ENCODE measurements around the gene NDUFAF3. TPM values are rescaled to one million over a fixed set of nuclear protein-coding genes. Genes with fewer than 3 reads are reported as not detected.

The NDUFAF3 gene
- total and polyA plus RNA-seq, 2 experiments from 2014 or later, result 70.7 to 140 TPM

DNA sequence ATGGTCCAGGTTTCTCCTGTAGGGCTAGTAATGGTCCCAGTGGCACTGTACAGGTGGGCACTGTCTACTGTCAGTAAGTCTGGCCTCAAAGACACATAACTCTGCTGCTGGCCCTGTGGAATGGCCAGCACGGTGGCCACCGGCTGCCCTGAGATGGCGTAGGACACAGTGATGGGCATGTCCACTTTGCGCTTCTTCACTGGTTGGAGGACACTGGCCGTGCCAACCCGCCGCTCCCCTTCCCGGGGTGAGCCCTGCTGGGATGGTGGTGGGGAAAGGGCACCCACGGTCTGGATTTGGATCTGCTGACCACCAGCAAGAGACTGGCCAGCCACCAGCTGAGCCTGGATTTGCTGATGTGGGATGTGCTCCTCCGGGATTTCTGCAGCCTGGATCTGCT, 35.3 kb downstream of the NDUFAF3 start:
- Histone ChIP-seq H2AFZ (no peak overlapping the region), H3K79me2 (peaks cover 17% of the 10 kb centered on the region), H3K4me3 (no peak overlapping the region), H3K9me3 (ENCODE audit: low read depth) (no peaks in the 10 kb centered on the region), H3K4me1 (ENCODE audit: insufficient read depth) (no peaks in the 10 kb centered on the region), H3K36me3 (replicated peaks; ENCODE audit: insufficient read depth, low read depth) (no peaks in the 10 kb centered on the region), H3K27me3 (no peaks in the 10 kb centered on the region), H3K9me2 (replicated peaks; ENCODE audit: insufficient read depth) (no peaks in the 10 kb centered on the region), H3K27ac (no peak overlapping the region), H3K4me2 (no peak overlapping the region), H4K20me1 (ENCODE audit: insufficient read depth, poor library complexity, severe bottlenecking) (no peaks in the 10 kb centered on the region)
- WGBS (ENCODE audit: low lambda C conversion rate, missing lambda C conversion rate), result 97% methylated on average over 10 of the region's 10 CpGs
- no peak for DNase-seq (ENCODE audit: low spot score)
- TF ChIP-seq, protein P1, sequence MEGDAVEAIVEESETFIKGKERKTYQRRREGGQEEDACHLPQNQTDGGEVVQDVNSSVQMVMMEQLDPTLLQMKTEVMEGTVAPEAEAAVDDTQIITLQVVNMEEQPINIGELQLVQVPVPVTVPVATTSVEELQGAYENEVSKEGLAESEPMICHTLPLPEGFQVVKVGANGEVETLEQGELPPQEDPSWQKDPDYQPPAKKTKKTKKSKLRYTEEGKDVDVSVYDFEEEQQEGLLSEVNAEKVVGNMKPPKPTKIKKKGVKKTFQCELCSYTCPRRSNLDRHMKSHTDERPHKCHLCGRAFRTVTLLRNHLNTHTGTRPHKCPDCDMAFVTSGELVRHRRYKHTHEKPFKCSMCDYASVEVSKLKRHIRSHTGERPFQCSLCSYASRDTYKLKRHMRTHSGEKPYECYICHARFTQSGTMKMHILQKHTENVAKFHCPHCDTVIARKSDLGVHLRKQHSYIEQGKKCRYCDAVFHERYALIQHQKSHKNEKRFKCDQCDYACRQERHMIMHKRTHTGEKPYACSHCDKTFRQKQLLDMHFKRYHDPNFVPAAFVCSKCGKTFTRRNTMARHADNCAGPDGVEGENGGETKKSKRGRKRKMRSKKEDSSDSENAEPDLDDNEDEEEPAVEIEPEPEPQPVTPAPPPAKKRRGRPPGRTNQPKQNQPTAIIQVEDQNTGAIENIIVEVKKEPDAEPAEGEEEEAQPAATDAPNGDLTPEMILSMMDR (IDR thresholded peaks at IDR 0.05; ENCODE audit: poor library complexity), result no peak
- TF ChIP-seq EZH2 (IDR thresholded peaks at IDR 0.05; ENCODE audit: borderline replicate concordance), result no peak
- TF ChIP-seq EZH2phosphoT487 (IDR thresholded peaks at IDR 0.05; ENCODE audit: low read depth, severe bottlenecking, unreplicated experiment), result no peak

DNA sequence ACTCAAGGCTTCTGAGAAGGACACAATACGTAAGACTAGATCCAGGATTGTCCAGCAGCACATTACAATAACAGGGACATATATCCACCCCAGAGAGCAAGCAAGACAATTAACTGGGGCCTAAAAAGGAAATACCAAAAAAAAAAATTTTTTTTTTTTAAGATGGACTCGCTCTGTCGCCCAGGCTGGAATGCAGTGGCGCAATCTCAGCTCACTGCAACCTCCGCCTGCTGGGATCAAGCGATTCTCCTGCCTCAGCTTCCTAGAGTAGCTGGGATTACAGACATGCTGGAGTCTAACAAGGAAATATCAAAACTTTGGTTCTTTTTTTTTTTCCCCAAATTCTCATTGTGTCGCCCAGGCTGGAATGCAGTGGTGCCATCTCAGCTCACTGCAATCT, 36.1 kb downstream of the NDUFAF3 start:
- Histone ChIP-seq H3K9me3 (ENCODE audit: low read depth) (no peaks in the 10 kb centered on the region), H2AFZ (no peak overlapping the region), H3K79me2 (peaks cover 17% of the 10 kb centered on the region), H3K27me3 (no peaks in the 10 kb centered on the region), H3K4me3 (no peak overlapping the region), H3K4me1 (ENCODE audit: insufficient read depth) (no peaks in the 10 kb centered on the region), H3K27ac (no peak overlapping the region), H4K20me1 (ENCODE audit: insufficient read depth, poor library complexity, severe bottlenecking) (no peaks in the 10 kb centered on the region), H3K9me2 (replicated peaks; ENCODE audit: insufficient read depth) (no peaks in the 10 kb centered on the region), H3K36me3 (replicated peaks; ENCODE audit: insufficient read depth, low read depth) (no peaks in the 10 kb centered on the region), H3K4me2 (no peak overlapping the region)
- no peak for DNase-seq (ENCODE audit: low spot score)
- TF ChIP-seq, protein P1 (IDR thresholded peaks at IDR 0.05; ENCODE audit: poor library complexity), result no peak
- no peak for TF ChIP-seq EZH2 (IDR thresholded peaks at IDR 0.05; ENCODE audit: borderline replicate concordance)
- TF ChIP-seq EZH2phosphoT487 (IDR thresholded peaks at IDR 0.05; ENCODE audit: low read depth, severe bottlenecking, unreplicated experiment), result no peak
- WGBS (ENCODE audit: low lambda C conversion rate, missing lambda C conversion rate), result 83% methylated on average over 7 of the region's 7 CpGs

MicroRNA genes within 50 kb of the gene (microRNA counts, 767-probe panel; counts per million panel counts)
- microRNA hsa-miR-191-5p (11,199 counts per million, percentile 90 among the panel's probes with 10 or more counts), microRNA hsa-miR-425-5p (995 counts per million, percentile 2 among the panel's probes with 10 or more counts)

Small RNA genes within 50 kb of the gene (microRNA-seq; reads per million reads assigned to microRNA genes)
- gene MIR191 (28,037 reads per million, percentile 98 among the genes with 10 or more reads in this experiment), gene MIR425 (5,357 reads per million, percentile 91 among the genes with 10 or more reads in this experiment)

Small RNA genes within 50 kb of the gene (small RNA-seq; reads per million reads assigned to genes)
- 7,213 reads per million, percentile 100 among the genes with 10 or more reads in this experiment for gene MIR191
- gene MIR425, result 140 reads per million, percentile 98 among the genes with 10 or more reads in this experiment

Other genes starting within 250 kb of the NDUFAF3 start
- 29.7 and 33.9 TPM in 2 replicates for gene PRKAR2A, start 174.2 kb upstream of the NDUFAF3 start, total RNA-seq
- gene PRKAR2A, start 174.2 kb upstream of the NDUFAF3 start, polyA plus RNA-seq, result 9.0 and 10.8 TPM in 2 replicates
- gene SLC25A20, start 123.2 kb upstream of the NDUFAF3 start, total RNA-seq, result 59.1 and 61.3 TPM in 2 replicates
- 38.0 and 46.0 TPM in 2 replicates for gene SLC25A20, start 123.2 kb upstream of the NDUFAF3 start, polyA plus RNA-seq
- gene ARIH2, start 103.3 kb upstream of the NDUFAF3 start, total RNA-seq, result 58.7 and 60.9 TPM in 2 replicates
- gene ARIH2, start 103.3 kb upstream of the NDUFAF3 start, polyA plus RNA-seq, result 41.7 and 45.3 TPM in 2 replicates
- gene P4HTM, start 31.9 kb upstream of the NDUFAF3 start, total RNA-seq, result 39.4 and 42.5 TPM in 2 replicates
- gene P4HTM, start 31.9 kb upstream of the NDUFAF3 start, polyA plus RNA-seq, result 84.0 and 85.3 TPM in 2 replicates
- 124 and 157 TPM in 2 replicates for gene WDR6, start 14.7 kb upstream of the NDUFAF3 start, total RNA-seq
- gene WDR6, start 14.7 kb upstream of the NDUFAF3 start, polyA plus RNA-seq, result 190 and 215 TPM in 2 replicates
- gene DALRD3, start 3.5 kb upstream of the NDUFAF3 start, total RNA-seq, result 25.0 and 29.3 TPM in 2 replicates
- 27.0 and 40.6 TPM in 2 replicates for gene DALRD3, start 3.5 kb upstream of the NDUFAF3 start, polyA plus RNA-seq
- 180 and 184 TPM in 2 replicates for gene IMPDH2, start 7.3 kb downstream of the NDUFAF3 start, total RNA-seq
- 115 TPM in 2 replicates for gene IMPDH2, start 7.3 kb downstream of the NDUFAF3 start, polyA plus RNA-seq
- 57.7 and 79.9 TPM in 2 replicates for gene QRICH1, start 72.0 kb downstream of the NDUFAF3 start, total RNA-seq
- gene QRICH1, start 72.0 kb downstream of the NDUFAF3 start, polyA plus RNA-seq, result 38.2 and 42.6 TPM in 2 replicates
- gene QARS1, start 82.6 kb downstream of the NDUFAF3 start, total RNA-seq, result 206 and 232 TPM in 2 replicates
- 104 and 112 TPM in 2 replicates for gene QARS1, start 82.6 kb downstream of the NDUFAF3 start, polyA plus RNA-seq
- 44.2 and 44.6 TPM in 2 replicates for gene USP19, start 98.7 kb downstream of the NDUFAF3 start, total RNA-seq
- 31.4 and 32.7 TPM in 2 replicates for gene USP19, start 98.7 kb downstream of the NDUFAF3 start, polyA plus RNA-seq
- gene LAMB2, start 110.9 kb downstream of the NDUFAF3 start, total RNA-seq, result 343 and 396 TPM in 2 replicates
- gene LAMB2, start 110.9 kb downstream of the NDUFAF3 start, polyA plus RNA-seq, result 437 and 474 TPM in 2 replicates
- 36.5 and 40.9 TPM in 2 replicates for gene CCDC71, start 144.2 kb downstream of the NDUFAF3 start, total RNA-seq
- gene CCDC71, start 144.2 kb downstream of the NDUFAF3 start, polyA plus RNA-seq, result 0.09 and 0.60 TPM in 2 replicates
- gene KLHDC8B, start 149.5 kb downstream of the NDUFAF3 start, total RNA-seq, result 54.6 and 72.0 TPM in 2 replicates
- 86.4 and 97.1 TPM in 2 replicates for gene KLHDC8B, start 149.5 kb downstream of the NDUFAF3 start, polyA plus RNA-seq

Measured in hepatocyte (in vitro differentiated cells).